A549 (cell line): ENCODE data around the gene DNM3.

Experiments
- CTCF ChIP-seq: fragments of >200 bp; sonication (Bioruptor Twin); formaldehyde crosslinking; IDR thresholded peaks from 3 replicates; pipeline ENCODE4 v1.5.1; 2016
- JUNB ChIP-seq: fragments of >200 bp; sonication (Bioruptor Twin); formaldehyde crosslinking; IDR thresholded peaks from 2 replicates; pipeline ENCODE4 v1.6.1; 2016
- RCOR1 ChIP-seq: fragments of 150-350 bp; IDR thresholded peaks from 2 replicates; pipeline ENCODE4 v1.6.1; 2014; ENCODE audit warnings: antibody characterized with exemption, low read length, low read depth
- ZFP36 ChIP-seq: fragments of 450-650 bp; IDR thresholded peaks from 2 replicates; pipeline ENCODE4 v1.6.1; 2014; ENCODE audit warnings: borderline replicate concordance; ENCODE audit not compliant: partially characterized antibody

DNA sequence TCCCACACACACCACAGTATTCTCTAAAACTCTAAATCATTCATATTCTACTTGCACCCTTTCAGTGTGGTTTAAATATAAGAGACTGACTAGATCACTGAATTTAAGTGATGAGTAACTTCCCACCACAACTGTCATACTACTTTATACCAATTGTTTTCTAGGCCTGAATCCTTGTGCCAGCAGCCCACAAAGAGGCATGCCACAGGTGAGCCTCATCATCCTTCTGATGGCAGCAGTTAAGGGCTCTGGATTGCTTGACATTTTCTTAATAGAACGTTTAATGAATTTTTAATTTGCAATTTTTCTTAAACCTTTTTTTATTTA, 588.8 kb downstream of the DNM3 start:
- no peak for TF ChIP-seq CTCF
- no peak for TF ChIP-seq ZFP36
- no peak for TF ChIP-seq JUNB
- TF ChIP-seq RCOR1 = no peak
